GM21390 (cell line): ENCODE data around the gene UBAP2L.
A peak's percentile ranks its signal among the peaks of the same experiment; 100 is the strongest.

ENCODE experiments used
- ATAC-seq: cut with Tn5 transposase; IDR thresholded peaks from one replicate; pipeline ENCODE4 v1.9.1; 2021; ENCODE audit not compliant: unreplicated experiment

The UBAP2L gene

GRCh38 chr1:154220071-154220969 is at the start of gene UBAP2L:
UBAP2L (plus strand) TSS chr1:154220955; CDS start chr1:154225124, 4,169 bp downstream.
- peak; percentile 86 for ATAC-seq

GRCh38 chr1:154171223-154171583 is 49.6 kb upstream of the UBAP2L start:
- ATAC-seq, result no peak

GRCh38 chr1:154171880-154172279 is 48.9 kb upstream of the UBAP2L start:
- no peak for ATAC-seq

GRCh38 chr1:154174654-154175053 is 46.1 kb upstream of the UBAP2L start:
- ATAC-seq, result no peak

- no peak for ATAC-seq
Measured at GRCh38 chr1:154176337-154176736, 44.4 kb upstream of the UBAP2L start.

GRCh38 chr1:154178013-154178412 is 42.7 kb upstream of the UBAP2L start:
- no peak for ATAC-seq

GRCh38 chr1:154178911-154179811 is 41.6 kb upstream of the UBAP2L start:
- ATAC-seq, result no peak

- ATAC-seq, result no peak
Measured at GRCh38 chr1:154179946-154180687, 40.6 kb upstream of the UBAP2L start.

- ATAC-seq, result no peak
Measured at GRCh38 chr1:154181944-154182343, 38.8 kb upstream of the UBAP2L start.

GRCh38 chr1:154182344-154183045 is 38.3 kb upstream of the UBAP2L start:
- ATAC-seq, result peak; percentile 58

GRCh38 chr1:154183046-154183915 is 37.5 kb upstream of the UBAP2L start:
- ATAC-seq, result peak; percentile 72

GRCh38 chr1:154186177-154186576 is 34.6 kb upstream of the UBAP2L start:
- no peak for ATAC-seq

- no peak for ATAC-seq
Measured at GRCh38 chr1:154186852-154187501, 33.8 kb upstream of the UBAP2L start.

GRCh38 chr1:154190550-154190949 is 30.2 kb upstream of the UBAP2L start:
- ATAC-seq, result no peak

GRCh38 chr1:154191990-154192461 is 28.7 kb upstream of the UBAP2L start, which contains the start of gene TPM3:
TPM3 (minus strand) TSS chr1:154192100; CDS start chr1:154192018, 82 bp downstream.
- ATAC-seq, result no peak

GRCh38 chr1:154192476-154192875 is 28.3 kb upstream of the UBAP2L start:
- ATAC-seq, result no peak

GRCh38 chr1:154193821-154194220 is 26.9 kb upstream of the UBAP2L start:
- no peak for ATAC-seq

GRCh38 chr1:154198756-154199562 is 21.8 kb upstream of the UBAP2L start:
- ATAC-seq, result no peak
